Endothelial cell (in vitro differentiated cells): Measurements from ENCODE around the gene CLMN. TPM values are rescaled to one million over a fixed set of nuclear protein-coding genes. Genes with fewer than 3 reads are reported as not detected.

Experiments used
- DNase-seq: peaks from one replicate; pipeline ENCODE4 v3.0.0; 2021; ENCODE audit warnings: low spot score
- H3K27ac Mint-ChIP-seq: one replicate; pipeline ENCODE4 v1.8.0; 2021; ENCODE audit warnings: mixed read lengths, inconsistent platforms; ENCODE audit not compliant: unreplicated experiment
- H3K27me3 Mint-ChIP-seq: one replicate; pipeline ENCODE4 v1.8.0; 2021; ENCODE audit warnings: mild to moderate bottlenecking, moderate library complexity, mixed read lengths, inconsistent platforms; ENCODE audit not compliant: unreplicated experiment
- H3K36me3 Mint-ChIP-seq: one replicate; pipeline ENCODE4 v1.8.0; 2021; ENCODE audit warnings: mild to moderate bottlenecking, low read depth, mixed read lengths, inconsistent platforms; ENCODE audit not compliant: unreplicated experiment
- H3K4me1 Mint-ChIP-seq: one replicate; pipeline ENCODE4 v1.8.0; 2021; ENCODE audit warnings: mild to moderate bottlenecking, mixed read lengths, inconsistent platforms; ENCODE audit not compliant: unreplicated experiment
- H3K4me3 Mint-ChIP-seq: one replicate; pipeline ENCODE4 v1.8.0; 2021; ENCODE audit warnings: mild to moderate bottlenecking, mixed read lengths, inconsistent platforms; ENCODE audit not compliant: unreplicated experiment
- H3K9me3 Mint-ChIP-seq: one replicate; pipeline ENCODE4 v1.8.0; 2021; ENCODE audit warnings: mixed read lengths, inconsistent platforms; ENCODE audit not compliant: unreplicated experiment
- CTCF ChIP-seq: fragments of 200-600 bp; sonication (generic); IDR thresholded peaks from one replicate; pipeline ENCODE4 v1.5.0; 2021; ENCODE audit warnings: antibody characterized with exemption; ENCODE audit not compliant: unreplicated experiment
- total RNA-seq: library from RNA; stranded (reverse); fragmentation: NEBNext Ultra II Directional; extraction: Animal tissue kit (Norgen Biotek cat#: 25700); gene quantifications from one replicate; pipeline ENCODE4 v1.2.1, GENCODE V29; 2021; ENCODE audit not compliant: unreplicated experiment

CLMN gene
- total RNA-seq, 1 donor from 2014 or later: 0.46 TPM

DNA sequence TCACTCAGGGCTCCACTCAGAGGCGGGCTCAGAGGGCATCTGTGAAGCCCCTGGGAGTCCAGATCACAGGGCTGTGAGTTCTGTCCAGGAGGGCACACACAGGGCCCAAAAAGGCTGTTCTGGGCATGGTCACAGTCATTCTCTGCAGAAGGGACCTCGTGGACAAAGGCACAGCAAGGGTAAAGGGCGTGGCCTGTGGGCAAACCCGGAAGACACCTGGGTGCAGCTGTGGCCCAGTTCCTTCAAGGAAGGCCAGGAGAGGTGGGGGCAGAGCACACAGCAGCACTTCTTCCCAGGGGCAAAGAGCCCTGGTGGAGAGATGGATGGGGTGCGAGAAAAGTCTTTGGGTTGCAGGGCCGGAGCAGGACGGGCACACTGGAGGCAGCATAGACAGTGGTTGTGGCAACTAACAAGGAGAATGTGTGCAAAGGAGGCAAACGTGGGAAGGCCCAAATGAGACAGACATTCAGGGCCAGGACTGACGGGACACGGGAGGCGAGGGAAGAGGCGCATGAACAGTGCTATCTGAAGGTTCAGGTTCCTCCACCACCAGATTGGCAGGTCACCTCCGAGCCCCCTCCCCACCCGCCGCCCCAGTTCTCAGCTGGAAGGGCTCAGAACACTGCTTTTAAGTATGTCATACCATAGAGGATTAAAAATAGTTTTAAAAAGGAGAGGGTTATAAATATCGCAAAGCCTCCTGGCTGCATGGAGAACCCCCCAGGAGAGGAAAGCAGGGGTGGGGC is 8.9 kb downstream of the CLMN start:
- no peak for TF ChIP-seq CTCF
- DNase-seq: no peak
- no peaks in the 10 kb centered on the region for H3K36me3 Mint-ChIP-seq
- no peaks in the 10 kb centered on the region for H3K9me3 Mint-ChIP-seq
- H3K27me3 Mint-ChIP-seq: peaks cover 2% of the 10 kb centered on the region
- H3K27ac Mint-ChIP-seq: no peak overlapping the region
- no peak overlapping the region for H3K4me3 Mint-ChIP-seq
- H3K4me1 Mint-ChIP-seq: peaks cover 5% of the 10 kb centered on the region

DNA sequence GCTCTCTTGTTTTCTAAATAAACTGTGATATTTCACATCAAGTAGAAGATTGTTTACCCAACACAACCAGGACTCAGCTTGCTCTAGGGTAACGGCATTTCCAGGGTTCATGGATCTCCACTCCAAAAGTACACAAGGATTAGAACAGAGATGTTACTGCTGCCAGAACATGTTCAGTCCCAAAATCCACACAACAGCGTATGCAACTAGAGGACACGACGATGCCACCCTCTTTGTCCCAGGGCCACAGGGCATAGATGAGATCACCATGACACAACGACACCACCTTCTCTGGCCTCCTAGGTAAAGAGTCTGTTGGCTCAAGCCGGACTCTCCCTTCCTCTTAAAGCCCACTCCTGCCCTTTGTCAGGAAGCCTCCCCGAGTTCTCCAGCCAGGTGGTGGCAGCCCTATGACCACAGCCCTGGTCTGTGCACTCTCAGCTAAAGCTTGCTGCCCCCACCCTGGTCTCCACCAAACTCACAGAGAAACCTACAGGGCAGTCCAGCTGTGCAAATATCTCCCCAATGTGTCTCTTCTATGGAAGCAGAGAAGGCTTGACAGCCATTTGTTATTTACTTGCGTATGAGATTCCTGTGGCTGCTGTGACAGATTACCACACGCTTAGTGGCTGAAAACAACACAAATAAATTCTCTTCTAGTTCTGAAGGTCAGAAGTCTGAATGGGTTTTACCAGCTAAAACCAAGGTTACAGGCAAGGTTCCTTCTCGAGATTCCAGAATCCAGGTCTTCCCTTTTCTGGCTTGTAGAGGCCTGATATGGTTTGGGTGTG is 10.3 kb downstream of the CLMN start:
- no peak for DNase-seq
- Mint-ChIP-seq H3K9me3 (no peaks in the 10 kb centered on the region), H3K36me3 (no peaks in the 10 kb centered on the region), H3K27me3 (peaks cover 1% of the 10 kb centered on the region), H3K4me1 (peaks cover 5% of the 10 kb centered on the region), H3K27ac (no peak overlapping the region), H3K4me3 (no peak overlapping the region)
- no peak for TF ChIP-seq CTCF

GRCh38 chr14:95308073-95308472 is 11.6 kb downstream of the CLMN start:
- H3K27ac Mint-ChIP-seq: no peak overlapping the region

GRCh38 chr14:95307402-95308041 is 12.2 kb downstream of the CLMN start:
- H3K27ac Mint-ChIP-seq: no peak overlapping the region
- H3K4me1 Mint-ChIP-seq: peaks cover 5% of the 10 kb centered on the region
- DNase-seq: no peak
- TF ChIP-seq CTCF: no peak
- H3K36me3 Mint-ChIP-seq: no peaks in the 10 kb centered on the region
- H3K27me3 Mint-ChIP-seq: peaks cover 1% of the 10 kb centered on the region
- H3K9me3 Mint-ChIP-seq: no peaks in the 10 kb centered on the region
- no peak overlapping the region for H3K4me3 Mint-ChIP-seq

More at GRCh38 chr14:95308073-95308472, 11.6 kb downstream of the CLMN start:
- no peaks in the 10 kb centered on the region for H3K9me3 Mint-ChIP-seq
- TF ChIP-seq CTCF: no peak
- no peaks in the 10 kb centered on the region for H3K36me3 Mint-ChIP-seq
- peaks cover 5% of the 10 kb centered on the region for H3K4me1 Mint-ChIP-seq
- H3K27me3 Mint-ChIP-seq: peaks cover 1% of the 10 kb centered on the region
- no peak for DNase-seq
- no peak overlapping the region for H3K4me3 Mint-ChIP-seq
